HK-2 (cell line): ENCODE data around the gene SSTR3.
"Not testable (repeated sequence)": the region's sequence is repeated elsewhere in the genome, so short reads cannot be mapped to it uniquely, and the experiment has no call there.

Experiments used
- DNase-seq: peaks from one replicate; pipeline ENCODE4 v3.0.0-alpha.2; 2018; ENCODE audit not compliant: unreplicated experiment

SSTR3 gene

GRCh38 chr22:37212174-37212906, at the start of gene SSTR3:
Gene SSTR3, minus strand, starts transcription at chr22:37212477. Its CDS starts 4,674 bp downstream, at chr22:37207803.
- DNase-seq, result no peak

DNA sequence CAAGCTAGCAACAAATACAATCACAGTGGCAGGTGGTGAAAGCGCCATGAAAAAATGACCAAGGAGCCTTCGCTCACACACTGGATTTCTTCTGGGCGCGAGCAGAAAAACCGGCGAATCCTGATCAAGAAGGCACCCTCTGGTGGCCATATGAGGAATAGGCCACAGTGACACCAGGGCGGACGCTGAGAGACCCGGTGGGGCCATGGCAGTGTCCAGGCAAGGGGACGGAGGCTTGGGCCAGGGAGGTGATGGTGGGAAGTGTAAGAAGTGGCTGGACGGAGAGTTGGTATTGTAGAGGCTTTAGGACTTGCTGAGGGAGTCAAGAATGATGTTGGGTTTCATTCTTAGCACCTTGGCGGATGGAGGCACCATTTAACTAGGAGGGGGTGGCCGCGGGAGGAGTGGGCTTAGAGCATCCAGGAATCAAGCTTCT, 48.6 kb upstream of the SSTR3 start:
- DNase-seq, result peak; percentile 53

DNA sequence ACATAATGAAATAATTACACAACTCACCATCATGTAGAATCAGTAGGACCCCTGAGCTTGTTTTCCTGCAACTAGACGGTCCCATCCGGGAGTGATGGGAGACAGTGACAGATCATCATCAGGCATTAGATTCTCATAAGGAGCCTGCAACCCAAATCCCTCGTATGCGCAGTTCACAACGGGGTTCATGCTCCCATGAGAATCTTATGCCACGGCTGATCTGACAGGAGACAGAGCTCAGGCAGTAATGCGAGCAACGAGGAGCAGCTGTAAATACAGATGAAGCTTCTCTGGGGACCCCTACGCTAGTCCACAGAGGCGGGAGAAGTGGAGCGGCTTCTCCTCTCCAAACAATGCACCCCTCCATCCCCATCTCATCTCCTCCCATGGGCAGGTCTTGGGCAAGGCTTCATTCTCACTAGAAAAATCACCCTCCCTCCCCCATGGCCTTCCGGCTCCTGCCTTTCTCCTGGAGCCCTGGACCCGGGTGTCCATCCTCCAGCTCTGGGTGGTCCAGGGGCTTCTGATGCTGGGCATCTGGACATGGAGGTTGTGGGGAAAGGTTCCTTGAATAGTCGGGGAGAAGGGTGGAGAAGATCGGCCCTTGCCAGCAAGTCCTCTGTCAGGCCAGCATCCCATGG, 48.0 kb upstream of the SSTR3 start:
- no peak for DNase-seq

DNA sequence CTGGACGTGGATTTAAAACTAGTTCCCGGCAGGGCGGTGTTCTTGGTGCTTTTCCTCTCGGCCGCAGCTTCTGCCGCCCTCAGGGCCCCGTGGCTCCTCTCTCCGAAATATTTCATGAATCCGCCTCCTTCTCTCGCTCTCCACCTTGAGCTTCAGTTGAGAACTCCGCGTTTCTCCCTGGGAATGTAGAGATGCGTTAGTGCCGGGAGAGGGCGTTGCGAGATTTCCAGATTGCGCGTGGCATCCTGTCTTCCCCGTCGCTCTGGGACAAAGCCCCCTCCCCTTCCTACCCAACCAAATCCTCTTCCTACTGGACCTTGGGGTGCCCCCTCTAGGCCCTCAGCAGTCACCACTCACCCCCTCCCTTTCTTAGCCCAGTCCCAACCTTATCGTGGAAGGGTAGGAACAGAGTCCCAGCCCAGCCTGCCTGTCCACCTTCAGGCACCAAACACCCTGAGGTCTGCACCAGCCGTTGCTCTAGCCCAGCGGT, 47.3 kb upstream of the SSTR3 start:
- no peak for DNase-seq

DNA sequence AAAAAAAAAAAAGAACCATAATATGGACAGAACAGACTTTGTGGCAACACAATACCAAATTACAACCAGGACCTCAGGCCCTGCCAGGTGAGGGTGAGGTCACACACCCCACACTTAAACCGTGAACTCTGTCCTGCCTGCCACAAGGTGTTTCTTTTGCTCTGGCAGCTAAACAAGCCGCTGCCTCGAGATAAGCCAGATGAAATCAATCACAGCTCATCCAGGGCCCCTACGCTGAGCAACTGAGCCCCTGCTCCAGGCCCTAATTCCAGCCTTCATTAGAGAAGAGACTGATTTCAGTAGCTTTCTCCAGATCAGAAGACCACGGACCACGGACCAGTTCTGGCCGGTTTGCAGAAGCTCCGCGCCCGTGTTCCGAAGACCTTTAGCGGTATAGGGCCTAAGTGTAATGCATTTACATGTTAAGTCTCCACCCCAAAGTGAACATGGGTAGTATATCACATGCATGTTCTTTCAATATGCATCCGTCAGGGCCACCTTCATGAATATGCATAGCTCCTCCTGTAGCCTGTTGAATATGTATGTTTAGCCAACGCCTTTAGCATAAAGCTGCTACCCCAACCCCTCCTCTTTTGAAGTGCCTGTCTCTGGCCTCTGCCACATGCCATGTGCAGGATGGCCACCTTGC, 46.6 kb upstream of the SSTR3 start:
- no peak for DNase-seq

DNA sequence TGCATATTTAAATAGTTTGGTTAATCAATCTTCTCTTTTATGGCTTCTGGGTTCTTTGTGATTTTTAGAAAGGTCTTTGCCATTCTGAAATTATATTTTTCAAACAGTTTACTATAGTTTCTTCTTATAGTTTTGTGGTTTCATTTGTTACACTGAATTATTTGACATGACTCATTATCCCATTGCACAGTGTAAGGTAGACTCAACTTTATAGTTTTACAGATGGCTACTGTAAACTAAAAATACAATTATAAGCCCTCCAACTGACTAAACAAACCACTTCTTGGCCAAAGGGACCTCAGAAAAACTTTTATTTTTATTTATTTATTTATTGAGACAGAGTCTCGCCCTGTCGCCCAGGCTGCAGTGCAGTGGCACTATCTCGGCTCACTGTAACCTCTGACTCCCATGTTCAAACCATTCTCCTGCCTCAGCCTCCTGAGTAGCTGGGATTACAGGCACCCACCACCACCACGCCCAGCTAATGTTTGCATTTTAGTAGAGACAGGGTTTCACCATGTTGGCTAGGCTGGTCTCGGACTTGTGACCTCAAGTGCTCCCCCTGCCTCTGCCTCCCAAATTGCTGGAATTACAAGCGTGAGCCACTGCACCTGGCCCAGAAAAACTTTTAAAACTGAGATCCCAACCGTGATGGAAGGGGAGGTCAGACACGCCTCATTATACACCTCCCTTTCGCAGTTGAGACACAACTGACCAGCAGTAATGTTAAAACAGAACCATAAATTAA, 45.9 kb upstream of the SSTR3 start:
- no peak for DNase-seq

DNA sequence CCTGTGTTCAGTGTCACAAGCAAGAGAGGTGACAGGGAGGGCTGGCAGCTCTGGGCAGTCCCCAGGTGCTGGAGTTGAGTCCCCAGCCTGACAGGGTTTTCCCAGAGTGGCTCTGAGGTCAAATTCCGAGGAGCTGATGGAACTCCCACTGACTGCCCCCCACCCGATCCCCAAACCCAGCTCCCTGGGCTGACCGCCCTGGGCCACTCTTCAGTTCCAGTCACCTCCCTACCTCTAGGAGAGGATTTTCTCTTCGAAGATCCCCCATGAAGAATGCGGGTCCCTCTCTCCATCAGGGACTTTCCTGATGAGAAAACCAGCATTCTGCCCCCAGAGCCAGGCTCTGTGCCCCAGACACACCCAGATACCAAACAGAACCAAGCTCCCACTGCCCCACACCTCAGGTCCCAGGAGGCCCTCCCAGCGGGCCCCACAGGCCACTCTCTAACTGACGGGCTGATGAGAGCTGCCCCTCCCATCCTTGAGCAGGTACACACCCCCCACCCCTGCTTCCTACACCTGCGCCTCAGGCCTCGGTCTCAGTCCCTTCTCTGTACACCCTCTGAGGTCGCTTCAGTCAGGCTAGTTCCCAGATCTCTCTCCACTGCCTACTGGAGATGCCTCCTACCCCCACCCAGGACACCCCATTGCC, 43.9 kb upstream of the SSTR3 start:
- no peak for DNase-seq

GRCh38 chr22:37255558-37256006, 43.3 kb upstream of the SSTR3 start:
- DNase-seq, result no peak

GRCh38 chr22:37254867-37255233, 42.6 kb upstream of the SSTR3 start:
- DNase-seq, result no peak

DNA sequence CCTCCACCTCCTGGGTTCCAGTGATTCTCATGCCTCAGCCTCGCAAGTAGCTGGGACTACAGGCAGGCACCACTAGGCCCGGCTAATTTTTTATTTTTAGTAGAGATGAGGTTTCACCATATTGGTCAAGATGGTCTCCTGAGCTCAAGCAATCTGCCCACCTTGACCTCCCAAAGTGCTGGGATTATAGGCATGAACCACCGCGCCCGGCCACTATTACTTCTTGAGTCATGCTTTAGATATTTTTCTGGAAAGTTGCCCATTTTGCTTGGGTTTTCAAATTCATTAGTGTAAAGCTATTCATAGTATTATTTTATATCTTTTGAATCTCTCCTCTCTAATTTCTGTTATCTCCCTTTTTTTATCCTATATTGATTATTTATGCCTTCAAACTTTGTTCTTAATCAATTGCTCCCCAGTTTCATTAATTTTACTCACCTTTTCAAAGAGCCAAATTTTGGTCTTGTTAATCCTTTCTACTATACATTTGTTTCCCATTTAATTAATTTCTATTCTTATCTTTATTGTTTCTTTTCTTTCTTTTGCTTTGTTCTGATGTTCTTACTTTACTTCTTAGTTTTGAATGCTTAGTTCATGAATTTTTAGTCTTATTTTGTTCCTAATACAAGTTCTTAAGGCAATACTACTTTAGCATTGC, 42.1 kb upstream of the SSTR3 start:
- DNase-seq, result no peak

GRCh38 chr22:37253126-37253660, 40.9 kb upstream of the SSTR3 start:
- DNase-seq, result no peak

GRCh38 chr22:37251836-37252235, 39.6 kb upstream of the SSTR3 start:
- not testable (repeated sequence) for DNase-seq

- DNase-seq, result no peak
These were observed 37.7 kb upstream of the SSTR3 start for GRCh38 chr22:37249986-37250385.

- DNase-seq, result no peak
These were observed 36.0 kb upstream of the SSTR3 start for GRCh38 chr22:37248251-37248650.

DNA sequence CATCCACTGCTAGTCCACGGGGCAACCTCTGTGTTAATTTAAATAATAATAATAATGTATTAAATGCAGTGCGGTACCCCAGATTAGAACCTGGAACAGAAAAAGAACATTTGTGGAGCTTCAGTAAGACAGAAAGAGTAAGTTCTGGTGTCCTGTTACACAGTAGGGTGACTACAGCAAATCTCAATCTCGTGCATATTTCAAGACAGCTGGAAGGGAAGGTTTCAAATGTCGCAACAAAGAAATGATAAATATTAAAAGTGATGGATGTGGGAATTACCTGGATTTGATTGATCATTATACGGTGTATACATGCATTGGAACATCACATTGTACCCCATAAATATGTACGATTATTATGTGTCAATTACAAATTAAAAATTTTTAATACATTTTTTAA, 33.5 kb upstream of the SSTR3 start:
- no peak for DNase-seq

GRCh38 chr22:37244922-37245722, 32.8 kb upstream of the SSTR3 start:
- no peak for DNase-seq

DNA sequence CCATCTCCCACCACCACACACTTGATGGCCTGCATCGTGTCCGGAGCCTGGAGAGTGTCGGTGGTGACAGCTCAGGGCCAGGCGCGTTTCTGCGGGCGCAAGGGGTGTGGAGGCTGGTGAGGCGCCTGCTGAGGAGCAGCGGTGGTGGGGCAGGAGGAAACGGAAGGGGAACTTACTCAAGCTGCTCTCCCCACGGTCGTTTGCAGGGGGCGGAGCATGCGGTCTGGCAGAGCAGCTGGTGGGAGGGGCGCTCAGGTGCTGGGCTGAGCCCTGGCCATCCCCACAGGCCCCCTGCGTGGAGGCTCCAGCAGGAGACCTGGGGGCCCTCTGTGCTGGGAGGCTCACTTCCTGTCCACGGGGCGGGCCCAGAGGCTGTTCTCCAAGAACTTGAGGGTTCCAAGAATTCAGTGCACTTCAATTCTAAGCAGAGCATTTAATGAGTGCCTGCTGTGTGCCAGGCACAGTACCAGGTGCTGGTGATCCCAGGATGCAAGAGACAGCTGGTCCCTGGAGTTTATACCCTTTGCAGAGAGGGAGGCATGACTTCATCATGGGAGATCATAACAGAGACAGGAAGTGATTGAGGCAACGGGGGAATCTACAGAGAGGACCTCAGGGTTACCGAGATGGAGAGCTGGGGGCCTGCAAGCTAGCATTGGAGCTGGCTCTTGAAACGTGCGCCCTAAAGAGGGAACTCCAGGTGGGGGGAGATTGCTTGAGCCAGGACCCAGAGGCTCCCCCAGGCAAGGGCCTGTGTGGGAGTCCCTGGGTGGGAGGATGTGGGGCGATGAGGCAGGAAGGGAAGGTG, 32.0 kb upstream of the SSTR3 start, which contains the start of gene RAC2:
Gene RAC2, minus strand, starts transcription at position 156 of the 808 bp plus-strand sequence. Its CDS starts 121 bp downstream, at position 35.
- peak; percentile 88 for DNase-seq

DNA sequence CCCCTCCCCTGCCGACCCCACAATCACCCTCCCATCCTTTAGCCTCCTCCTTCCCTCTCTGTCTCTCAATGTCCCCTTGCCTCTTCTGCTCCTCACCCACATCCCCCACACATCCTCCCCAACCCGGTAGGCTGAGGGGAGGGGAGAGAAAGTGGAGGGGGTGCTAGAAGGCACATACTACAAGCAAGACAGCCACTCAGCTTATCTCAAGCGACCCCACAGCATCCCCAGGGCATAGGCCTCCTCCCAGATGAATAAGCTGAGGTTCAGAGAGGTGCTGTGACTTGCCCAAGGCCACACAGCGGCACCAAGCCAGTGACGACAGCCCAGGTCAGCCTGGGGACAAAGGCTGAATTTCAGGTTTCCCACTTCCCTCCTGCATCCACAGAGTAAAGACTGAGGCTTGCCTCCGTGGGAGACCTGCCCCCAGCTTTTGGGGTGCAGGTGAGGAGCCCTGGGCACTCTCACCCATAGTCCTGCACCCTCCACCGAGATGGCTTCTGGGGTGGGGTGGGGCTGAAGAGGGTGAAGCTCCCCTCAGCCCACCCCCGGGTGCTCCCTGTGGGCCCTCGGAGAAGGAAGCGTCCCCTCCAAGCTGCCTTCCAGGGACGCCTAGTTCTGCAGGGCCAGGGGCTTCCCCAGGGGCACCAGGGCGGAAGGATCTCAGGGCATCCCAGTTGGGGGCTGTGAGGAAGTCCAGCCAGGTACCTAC, 31.3 kb upstream of the SSTR3 start:
- DNase-seq, result no peak
